NCI-H1092 treated with DMSO at 0.1 percent for 48 hours (cell line): ENCODE measurements around the gene PHACTR1.
"Not testable (repeated sequence)": the region's sequence is repeated elsewhere in the genome, so short reads cannot be mapped to it uniquely, and the experiment has no call there.

Source experiments
- DNase-seq: peaks from one replicate; lab custom pipeline; 2025; lab: John Stamatoyannopoulos, UW

Gene PHACTR1

DNA sequence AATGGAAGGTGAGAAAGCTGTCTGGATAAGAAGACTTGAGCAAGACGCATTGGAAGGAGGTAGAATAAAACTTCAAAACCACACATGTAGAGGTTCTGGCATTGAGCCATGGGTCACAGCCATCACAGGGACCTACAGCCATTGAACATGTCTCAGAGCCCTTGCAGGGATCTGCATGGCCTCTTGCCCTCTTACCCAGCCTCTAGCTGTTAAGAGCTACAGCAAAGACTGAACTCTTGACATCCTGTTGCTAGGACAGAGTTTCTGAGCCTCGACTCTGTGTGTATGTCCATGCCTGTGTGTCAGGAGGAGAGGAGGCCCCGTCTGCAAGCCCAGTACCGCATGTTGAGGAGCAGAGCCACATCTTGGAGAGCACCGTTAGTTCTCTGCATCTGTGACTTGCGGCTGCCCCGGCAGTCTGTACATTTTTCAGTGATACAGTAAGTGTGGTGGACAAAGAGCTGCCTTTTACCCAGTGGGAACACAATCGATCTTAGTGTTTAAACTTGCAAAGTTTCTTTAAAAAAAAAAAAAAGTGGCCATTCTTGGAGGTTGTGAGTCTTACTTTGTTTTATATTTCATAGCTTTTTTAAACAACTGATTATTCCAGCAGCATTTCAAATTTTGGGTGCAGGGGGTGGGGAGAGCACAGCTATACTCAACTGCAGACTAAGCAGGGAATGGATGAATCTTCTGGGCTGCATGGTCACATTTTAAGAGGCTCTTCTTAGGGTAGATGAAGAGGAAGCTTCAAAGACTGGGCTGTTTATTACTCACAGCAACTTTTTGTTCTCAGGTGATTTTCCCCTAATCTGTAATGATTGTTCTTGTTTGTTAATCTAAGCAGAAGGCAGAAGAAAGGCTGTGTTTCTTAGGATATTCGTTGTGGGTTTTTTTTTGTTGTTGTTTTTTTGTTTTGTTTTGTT lies 523.2 kb downstream of the PHACTR1 start:
- no peak for DNase-seq

DNA sequence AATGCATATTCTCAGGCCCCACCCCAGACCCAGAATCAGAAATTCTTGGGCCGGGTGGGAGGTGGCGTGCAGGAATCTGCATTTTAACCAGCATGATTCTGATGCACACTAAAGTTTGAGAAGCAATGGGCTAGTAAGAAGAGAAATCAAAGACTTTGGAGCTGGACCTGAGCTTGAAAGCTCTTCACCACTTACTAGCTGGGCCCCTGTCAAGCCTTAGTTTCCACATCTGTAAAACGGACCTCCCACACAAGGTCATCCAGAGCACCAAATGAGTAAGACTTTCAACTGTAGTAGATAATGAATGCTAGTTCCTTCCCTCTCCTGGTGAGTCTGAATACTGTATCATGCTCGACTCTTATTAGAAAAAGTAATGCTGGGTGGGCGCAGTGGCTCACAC lies 524.8 kb downstream of the PHACTR1 start:
- DNase-seq, result no peak

DNA sequence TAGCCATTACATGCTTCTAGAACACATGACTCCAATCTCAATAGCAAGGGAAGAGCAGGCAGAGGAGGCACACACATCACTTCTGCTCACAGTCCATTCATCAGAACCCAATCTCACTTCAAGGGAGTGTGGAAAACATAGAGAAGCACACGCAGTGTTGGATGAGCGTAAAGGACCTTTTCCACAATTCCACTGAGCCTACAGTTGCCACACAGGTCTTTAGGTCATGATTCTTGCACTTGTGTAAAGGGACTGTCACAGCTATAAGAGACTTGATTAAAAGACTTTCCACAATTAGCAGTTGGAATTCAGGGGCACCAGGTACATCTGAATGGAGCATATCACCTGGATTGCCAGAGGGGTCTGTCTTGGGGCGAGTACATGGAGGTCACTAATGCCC lies 525.6 kb downstream of the PHACTR1 start:
- DNase-seq, result no peak

DNA sequence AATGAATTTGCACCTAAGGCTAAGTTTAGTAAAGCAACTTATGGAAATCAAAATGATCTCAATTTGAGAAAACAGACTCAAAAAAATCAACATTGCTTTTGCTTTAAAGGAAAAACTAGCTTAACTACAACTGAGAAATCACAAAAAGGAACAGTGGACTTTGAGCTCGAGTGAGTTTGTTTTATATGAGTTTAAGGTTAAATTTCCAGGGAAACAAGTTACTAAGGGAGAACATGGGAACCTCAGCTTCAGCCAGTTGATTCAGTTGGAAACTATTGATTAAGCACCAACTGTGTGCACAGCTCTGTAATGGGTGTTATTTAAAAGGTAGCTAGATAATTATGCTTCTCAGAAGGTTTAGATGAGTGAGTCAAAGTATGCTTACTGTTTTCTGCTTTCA lies 526.0 kb downstream of the PHACTR1 start:
- DNase-seq, result no peak

DNA sequence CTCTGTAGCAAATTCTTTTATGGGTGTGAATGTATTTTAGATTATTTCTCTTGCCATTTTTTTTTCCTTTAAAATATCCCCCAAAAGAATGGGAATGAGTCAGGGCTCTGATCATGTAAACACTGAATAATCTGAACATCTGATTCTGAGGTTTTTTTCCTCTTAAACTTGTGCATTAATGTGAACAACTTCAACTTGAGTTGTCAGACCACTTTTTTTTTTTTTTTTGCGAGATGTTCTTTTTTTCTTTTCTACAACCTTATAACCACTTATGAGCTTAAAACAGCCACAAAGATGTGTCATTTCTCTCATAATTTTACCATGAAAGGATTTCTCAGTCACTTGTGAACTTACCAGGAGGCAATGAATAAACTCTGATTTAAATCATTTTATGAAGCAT lies 526.5 kb downstream of the PHACTR1 start:
- no peak for DNase-seq

DNA sequence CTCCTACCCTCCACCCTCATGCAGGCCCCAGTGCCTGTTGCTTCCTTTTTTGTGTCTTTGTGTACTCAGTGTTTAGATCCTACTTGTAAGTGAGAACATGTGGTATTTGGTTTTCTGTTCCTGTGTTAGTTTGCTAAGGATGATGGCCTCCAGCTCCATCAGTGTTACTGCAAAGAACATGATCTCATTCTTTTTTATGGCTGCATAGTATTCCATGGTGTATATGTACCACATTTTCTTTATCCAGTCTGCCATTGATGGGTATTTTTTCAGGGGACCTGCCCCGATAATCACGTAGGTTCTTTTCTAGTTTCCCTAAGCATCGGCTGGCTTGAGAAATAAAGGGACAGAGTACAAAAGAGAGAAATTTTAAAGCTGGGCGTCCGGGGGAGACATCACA lies 527.2 kb downstream of the PHACTR1 start:
- not testable (repeated sequence) for DNase-seq

DNA sequence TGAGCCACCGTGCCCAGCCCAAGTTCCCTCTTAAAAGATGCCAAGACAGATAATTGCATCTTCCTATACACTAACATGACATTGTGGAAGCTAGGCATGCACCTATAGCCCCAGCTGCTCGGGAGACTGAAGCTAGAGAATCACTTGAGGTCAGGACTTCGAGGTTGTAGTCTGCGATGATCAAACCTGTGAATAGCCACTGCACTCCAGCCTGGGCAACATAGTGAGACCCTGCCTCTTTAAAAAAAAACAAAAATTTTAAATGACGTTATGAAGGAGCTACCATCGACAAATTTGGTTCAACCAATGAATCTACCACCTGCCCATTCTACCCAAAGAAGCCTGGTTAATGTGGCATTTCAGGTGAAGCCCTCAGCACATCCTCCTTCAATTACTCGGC lies 531.1 kb downstream of the PHACTR1 start:
- DNase-seq, result no peak

DNA sequence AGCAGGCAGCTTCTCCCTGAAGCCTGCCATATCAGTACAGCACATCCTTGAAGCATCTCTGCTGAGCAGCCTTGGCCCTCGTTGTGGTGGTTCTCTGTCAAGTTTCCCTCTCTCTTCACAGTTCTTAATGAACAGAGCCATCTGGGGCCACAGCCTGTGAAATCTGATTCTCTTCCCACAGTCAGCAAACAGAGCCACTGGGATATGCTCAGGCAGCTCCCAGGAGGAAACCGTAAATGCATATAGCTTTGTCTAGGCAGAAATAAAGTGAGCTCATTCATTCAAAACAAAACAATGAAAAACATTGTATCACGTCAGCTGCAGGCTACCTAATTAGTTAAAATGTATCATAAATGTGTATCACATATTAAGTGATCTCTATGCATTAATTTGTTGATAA lies 531.5 kb downstream of the PHACTR1 start:
- no peak for DNase-seq

DNA sequence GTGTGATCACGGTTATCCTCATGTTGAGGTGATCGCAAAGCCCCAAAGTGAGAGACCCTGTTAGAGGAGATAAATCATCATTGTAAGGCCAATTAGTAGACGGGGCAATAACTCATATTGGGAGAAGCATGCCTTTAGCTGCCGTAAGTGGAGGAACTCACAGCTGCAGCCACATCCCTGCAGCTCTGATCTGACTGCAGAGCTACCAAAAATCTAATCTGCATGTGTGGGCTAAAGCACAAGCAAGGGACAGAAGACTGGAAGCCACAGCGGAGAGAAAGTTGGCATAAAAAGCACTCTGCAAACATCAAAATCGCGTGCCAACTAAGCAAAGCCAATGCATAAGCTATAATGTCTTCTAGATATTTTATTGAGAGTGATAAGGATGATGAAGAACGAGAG lies 532.0 kb downstream of the PHACTR1 start:
- no peak for DNase-seq

DNA sequence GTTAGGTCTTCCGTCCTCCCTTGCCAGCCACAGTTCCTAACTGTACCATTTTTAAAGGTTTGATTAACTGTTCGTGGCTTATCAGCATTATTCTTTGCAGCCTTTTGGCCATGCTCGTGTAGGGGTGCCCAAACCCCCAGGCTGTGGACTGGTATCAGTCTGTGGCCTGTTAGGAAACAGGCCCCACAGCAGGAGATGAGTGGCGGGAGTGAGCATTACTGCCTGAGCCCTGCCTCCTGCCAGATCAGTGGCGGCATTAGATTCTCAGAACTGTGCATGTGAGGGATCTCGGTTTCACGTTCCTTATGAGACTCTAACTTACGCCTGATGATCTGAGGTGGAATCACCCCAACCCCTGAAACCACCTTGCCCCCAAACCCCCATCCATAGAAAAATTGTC lies 532.4 kb downstream of the PHACTR1 start:
- DNase-seq, result no peak

DNA sequence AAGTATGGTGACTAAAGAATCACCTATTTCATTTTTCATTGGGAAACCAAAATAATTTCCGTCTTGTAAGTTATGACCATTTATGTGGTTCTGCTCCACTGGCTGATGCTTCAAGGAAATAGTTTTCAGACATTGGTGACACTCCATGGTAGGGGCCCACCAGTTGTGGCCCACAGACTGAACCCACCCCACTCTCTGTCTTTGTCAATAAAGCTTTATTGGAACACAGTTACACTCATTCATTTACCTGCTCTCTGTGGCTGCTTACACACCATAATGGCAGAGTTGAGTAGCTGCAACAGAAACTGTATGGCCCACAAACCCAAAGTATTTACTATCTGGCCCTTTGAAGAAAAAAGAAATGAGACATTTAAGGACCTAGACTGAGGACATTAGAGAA lies 533.2 kb downstream of the PHACTR1 start:
- no peak for DNase-seq

DNA sequence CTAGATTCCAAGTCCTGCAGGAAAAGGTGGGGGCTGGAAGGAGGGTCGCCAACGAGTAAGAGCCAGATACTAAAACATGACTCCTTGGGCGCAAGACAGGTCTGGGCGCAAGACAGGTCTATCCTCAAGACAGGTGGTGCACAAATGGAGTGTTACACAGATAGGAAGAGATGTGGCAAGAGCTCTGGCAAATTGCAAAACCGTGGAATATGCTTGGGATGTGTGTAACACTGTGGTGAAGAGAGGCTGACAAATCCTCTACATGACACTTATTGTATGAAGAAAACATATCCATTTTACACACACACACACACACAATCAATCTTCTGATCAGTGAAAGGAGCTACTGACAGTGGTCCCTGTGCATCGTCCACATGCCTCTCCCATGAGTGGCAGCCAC lies 534.1 kb downstream of the PHACTR1 start:
- no peak for DNase-seq

DNA sequence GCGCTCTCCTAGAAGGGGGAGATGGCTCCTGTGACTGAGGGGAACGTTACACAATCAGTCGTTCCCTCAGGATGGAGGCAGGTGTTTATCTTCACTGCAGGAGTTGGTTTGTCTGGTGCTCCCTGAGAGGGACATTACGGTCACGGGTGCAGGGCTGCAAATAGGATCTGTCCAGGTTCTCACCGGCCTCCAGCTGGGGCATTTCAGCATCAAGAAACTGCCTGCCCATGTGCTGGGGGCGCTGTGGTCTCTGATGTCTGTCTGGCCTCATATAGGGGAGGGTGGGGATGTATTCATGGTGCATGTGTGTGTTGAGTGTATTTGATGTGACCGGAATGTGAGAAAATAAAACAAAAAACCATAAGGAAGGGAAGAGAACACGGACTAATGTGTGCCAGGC lies 534.7 kb downstream of the PHACTR1 start:
- DNase-seq, result no peak

DNA sequence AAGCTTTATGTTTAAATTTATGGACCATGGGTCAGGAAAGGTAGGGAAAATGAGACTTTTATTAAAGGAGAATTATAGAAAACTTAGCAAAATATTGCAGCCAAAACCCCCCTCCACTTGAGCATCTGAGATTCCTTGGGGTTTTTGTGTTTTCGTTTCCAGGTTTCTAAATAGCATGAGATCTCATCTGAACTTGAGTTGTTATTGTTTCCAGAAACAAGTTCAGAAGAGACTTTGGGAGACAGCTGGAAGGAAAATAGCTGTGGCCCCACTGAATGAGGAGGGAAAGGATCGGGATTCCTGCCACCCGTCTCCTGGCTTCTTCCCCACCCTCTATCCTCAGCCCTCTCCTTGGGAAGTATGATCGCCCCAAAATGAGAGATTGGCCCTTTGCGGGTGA lies 536.2 kb downstream of the PHACTR1 start:
- DNase-seq, result no peak

DNA sequence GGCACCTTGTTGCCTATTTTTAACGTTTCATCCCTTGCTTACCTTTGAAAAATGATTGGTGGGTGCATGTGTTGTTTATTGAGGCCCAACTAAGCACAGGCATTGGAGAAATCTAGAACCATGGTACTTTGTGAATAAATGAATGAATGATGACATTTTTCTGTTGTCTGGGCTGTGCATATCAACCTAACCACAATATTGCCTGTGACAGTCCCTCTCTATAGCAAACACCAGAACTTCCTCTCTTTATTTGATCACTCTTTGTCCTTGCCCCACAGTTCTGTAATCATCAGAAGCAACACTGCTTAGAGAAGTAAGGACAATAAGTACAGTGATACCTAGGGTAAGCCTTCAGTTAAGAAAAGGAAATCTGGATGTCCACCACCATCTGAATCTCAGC lies 536.7 kb downstream of the PHACTR1 start:
- no peak for DNase-seq

DNA sequence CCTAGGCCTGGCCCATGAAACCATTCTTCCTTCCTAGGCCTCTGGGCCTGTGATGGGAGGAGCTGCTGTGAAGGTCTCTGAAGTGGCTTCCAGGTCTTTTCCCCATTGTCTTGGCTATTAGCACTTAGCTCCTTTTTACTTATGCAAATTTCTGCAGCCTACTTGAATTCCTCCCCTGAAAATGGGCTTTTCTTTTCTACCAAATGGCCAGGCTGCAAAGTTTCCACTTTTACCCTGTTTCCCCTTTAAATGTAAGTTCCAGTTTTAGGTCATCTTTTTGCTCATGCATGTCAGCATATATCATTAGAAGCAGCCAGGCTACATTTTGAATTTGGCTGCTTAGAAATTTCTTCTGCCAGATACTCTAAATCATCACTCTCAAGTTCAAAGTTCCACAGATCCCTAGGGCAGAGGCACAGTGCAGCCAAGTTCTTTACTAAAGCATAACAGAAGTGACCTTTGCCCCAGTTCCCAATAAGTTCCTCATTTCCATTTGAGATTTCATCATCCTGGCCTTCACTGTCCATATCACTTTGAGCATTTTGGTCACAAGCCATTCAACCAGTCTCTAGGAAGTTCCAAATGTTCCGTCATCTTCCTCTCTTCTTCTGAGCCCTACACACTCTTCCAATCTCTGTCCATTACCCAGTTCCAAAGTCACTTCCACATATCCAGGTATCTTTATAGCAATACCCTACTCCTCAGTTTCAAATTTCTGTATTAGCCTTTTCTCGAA lies 539.9 kb downstream of the PHACTR1 start:
- DNase-seq, result no peak

DNA sequence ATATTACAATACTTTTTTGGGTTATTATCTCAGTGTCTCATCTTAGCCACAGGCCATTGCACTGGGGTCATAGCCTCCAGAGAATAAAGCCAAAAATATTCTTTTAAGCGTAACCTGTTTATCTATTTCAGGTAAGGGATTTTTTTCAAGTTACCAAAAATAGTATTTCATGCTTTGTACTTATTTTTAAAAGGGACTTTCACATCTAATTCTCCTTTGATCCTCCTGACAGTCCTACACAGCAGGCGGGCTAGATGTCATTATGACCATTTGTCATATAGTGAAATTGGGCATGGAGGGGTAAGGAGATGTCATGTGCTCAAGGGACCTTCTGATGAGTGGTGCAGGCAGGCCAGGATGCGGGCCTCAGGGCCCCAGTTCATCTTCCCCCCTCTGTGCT lies 542.8 kb downstream of the PHACTR1 start:
- DNase-seq, result no peak

DNA sequence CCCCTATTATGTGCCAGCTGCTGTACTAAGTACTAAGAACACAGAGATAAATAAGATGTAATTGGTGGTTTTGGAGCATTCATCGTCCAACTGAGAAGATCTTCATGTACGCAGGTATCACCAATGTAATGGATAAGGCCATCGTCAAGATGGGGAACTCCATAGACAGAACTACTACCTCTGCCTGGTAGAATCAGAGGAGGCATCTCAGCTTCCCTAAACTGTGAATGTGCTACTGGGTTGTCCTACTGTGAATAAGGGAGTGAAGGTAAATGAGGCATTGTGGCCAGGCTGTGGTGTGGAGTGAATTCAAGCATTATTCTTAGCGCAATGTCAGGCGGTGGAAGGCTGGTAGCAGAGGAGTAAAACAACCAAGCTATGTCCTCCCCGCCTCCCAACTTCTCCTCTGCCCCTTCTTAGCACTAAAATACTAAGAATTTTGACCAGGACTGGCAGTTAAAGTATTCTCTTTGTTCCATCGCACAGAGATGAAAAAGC lies 543.6 kb downstream of the PHACTR1 start:
- DNase-seq, result no peak

DNA sequence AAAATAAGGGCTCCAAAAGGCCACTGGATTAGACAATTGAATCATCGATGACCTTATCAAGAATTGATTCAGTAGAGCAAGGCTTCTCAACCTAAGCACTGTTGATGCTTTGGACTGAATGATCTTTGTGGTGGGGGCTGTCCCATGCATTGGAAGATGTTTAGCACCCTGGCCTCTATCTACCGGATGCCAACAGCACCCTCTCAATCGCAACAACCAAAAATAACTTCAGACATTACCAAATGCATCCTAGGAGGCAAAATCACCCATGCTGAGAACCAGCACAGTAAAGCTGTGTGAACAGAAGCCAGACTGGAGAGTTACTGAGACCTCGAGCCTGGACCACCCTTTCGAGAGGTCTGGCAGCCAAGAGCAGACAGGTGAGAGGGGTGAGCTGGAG lies 544.3 kb downstream of the PHACTR1 start:
- no peak for DNase-seq

DNA sequence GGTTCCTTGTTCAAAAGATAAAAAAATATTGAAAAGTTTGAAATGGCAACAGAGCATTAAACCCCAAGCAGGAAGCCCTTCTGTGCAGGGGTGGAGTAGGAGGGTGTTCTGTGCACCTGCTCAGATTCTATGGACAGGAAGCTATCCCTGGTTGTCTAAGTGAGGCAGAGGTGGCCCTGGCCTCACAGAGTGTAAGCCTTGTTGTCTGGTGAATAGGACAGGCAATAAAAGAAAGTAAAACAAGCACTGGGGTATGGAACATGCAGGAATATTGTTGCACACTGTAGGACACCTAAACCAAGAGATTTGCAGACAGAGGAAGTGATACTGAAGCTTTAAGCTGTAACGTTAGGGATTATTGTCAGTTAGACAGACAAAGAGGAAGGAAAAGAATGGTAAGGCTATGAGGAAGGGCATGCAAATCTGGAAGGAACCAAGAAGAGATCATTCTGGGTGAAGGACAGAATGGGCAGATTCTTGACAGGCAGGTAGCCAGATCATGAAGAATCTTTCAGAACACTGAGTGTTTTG lies 545.0 kb downstream of the PHACTR1 start:
- no peak for DNase-seq

DNA sequence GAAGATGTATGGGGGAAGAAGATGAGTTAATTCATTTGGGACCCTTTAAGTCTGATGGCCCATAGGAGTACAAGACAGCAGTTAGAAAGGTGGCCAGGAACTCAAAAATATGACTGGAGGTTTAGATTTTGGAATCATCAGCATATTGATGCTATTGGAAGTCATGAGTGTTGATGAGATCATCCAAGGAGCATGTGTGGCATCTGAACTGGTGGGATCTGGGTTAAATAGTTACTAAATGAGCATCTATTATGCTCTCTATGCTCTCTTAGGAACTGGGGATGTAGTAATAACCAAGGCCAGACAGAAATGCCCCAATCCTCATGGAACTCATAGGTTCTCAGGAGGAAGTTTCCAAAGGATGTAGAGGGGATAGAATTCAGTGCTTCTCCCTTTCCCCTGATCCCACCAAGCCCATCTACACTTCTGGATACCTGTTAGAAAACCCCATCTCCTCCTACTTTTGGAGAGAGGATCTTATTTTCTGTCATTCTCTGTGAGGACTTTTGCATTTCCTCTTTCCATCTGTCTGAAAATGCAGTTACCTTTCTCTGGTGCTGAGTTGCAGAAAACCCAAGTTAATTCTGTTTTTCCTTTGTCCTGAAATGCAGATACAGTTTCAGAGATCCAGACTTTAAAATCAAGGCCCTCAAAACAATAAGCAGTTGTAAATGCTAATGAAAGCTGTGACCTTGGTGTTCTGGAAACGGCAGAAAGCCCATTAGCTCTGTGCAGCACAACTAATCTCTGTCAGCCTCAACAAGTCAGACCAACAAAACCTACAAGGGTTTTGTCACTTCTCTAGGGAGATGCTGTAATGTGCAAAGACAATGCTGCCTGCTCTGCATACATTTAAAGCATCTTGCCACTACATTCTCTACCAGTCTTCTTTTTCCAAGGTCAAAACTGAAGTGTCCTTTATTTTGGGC lies 546.0 kb downstream of the PHACTR1 start:
- DNase-seq, result no peak

DNA sequence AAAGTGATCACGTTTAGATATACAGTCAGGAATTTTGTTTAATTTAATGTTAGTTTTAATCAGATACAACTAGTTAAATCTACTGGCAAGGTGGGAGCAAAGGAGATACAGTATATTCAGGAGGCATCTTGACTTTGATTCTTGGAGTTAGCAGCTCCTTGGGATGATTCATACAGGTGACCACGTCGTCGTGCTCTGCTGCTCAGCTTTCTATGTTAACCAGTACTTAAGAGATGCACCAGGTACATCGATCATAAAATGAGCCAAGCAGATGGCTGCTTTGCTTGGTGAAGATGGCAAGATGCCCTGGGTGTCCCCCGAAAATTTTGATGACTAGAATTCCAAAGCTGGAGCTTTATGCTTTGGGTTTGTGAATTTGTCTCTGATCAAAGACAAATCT lies 547.1 kb downstream of the PHACTR1 start:
- DNase-seq, result no peak
